Stimulated activated CD8-positive, alpha-beta memory T cell treated with anti-CD3 and anti-CD28 coated beads, Interleukin-2, amount 100 ng/mL, for 1 hour (primary cell): Measurements from ENCODE around the gene NBEAL1.
"Not testable (repeated sequence)": the region's sequence is repeated elsewhere in the genome, so short reads cannot be mapped to it uniquely, and the experiment has no call there.

Source experiments
- DNase-seq, 2 donors: peaks; one replicate each; pipeline ENCODE4 v3.0.0-alpha.2; 2020; ENCODE audit warnings: low read depth in 2 of 2

The NBEAL1 gene

GRCh38 chr2:203014456-203015199, at the start of gene NBEAL1:
NBEAL1 (plus strand) TSS chr2:203014875; CDS start chr2:203016385, 1,510 bp downstream.
- peak; percentile 93 to 95 for DNase-seq

DNA sequence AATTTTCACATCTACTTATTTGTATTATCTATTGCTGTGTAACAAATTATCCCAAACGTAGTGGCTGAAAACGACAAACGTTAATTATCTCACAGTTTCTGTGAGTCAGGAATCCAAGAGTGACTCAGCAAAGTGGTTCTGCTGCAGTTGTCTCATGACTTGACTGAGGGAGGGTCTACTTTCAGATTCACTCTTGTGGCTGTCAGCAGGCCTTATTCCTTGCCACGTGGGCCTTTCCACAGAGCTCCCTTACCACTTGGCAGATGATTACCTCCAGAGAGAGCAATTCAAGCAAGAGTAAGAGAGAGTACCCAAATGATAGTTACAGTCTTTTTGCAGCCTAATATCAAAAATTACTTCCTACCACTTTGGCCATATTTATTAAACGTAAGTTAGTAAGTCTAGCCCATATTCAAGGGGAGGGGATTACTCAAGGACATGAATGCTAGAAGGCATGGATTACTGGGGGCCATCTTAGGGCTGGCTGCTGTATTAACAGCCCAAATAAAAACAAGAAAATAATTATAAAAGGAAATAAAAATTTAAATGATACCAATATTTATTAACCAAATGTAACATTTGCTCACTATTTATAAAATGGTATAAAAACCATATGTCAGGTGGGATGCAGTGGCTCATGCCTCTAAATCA, 48.7 kb upstream of the NBEAL1 start:
- DNase-seq, result no peak

GRCh38 chr2:202969404-202969803, 45.3 kb upstream of the NBEAL1 start:
- not testable (repeated sequence) for DNase-seq

DNA sequence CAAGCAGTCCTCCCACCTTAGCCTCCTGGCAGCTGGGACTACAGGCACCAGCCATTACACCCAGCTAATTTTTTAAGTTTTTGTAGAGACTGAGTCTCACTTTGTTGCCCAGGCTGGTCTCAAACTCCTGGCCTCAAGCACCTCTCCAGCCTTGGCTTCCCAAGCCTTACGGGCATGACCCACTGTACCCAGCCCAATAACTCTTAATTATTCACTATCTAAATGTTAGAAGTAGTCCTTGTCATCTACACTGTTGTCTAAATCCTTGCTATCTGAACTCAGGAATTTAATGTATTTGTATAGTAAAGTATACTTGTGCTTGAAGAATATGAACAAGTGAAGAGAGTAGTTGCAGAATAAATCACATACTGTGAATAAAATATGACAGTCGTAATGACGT, 37.9 kb upstream of the NBEAL1 start:
- DNase-seq, result no peak

- DNase-seq, result no peak
Observed at GRCh38 chr2:202982779-202983491, 31.7 kb upstream of the NBEAL1 start.

DNA sequence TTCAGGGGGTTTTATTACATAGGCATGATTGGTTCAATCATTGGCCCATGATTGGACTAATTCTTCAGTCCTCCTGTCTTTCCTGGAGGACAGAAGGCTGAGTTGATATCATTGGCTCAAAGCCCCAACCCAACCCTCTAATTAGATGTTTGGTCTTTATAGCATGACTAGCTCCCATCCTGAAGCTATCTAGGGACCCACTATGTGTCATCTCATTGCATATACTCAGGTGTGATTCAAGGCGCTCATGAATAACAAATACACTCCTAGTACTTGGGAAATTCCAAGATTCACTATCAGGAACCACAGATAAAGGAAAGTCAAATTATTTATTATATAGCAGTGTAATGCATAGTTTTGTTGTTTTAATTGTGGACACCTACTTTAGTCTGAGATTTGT, 24.9 kb upstream of the NBEAL1 start:
- no peak for DNase-seq

GRCh38 chr2:202990501-202990900, 24.2 kb upstream of the NBEAL1 start:
- no peak for DNase-seq

DNA sequence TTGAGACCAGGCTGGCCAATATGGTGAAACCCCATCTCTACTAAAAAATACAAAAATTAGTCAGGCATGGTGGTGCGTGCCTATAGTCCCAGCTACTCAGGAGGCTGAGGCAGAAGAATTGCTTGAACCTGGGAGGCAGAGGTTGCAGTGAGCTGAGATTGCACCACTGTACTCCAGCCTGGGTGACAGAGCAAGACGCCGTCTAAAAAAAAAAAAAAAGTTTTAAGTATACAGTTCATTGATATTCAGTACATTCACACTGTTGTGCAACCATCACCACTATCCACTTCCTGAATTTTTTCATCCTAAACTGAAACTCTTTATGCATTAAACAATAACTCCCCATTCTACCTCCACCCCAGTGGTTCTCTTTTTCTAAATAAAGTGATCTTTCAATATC, 17.6 kb upstream of the NBEAL1 start:
- not testable (repeated sequence) for DNase-seq

DNA sequence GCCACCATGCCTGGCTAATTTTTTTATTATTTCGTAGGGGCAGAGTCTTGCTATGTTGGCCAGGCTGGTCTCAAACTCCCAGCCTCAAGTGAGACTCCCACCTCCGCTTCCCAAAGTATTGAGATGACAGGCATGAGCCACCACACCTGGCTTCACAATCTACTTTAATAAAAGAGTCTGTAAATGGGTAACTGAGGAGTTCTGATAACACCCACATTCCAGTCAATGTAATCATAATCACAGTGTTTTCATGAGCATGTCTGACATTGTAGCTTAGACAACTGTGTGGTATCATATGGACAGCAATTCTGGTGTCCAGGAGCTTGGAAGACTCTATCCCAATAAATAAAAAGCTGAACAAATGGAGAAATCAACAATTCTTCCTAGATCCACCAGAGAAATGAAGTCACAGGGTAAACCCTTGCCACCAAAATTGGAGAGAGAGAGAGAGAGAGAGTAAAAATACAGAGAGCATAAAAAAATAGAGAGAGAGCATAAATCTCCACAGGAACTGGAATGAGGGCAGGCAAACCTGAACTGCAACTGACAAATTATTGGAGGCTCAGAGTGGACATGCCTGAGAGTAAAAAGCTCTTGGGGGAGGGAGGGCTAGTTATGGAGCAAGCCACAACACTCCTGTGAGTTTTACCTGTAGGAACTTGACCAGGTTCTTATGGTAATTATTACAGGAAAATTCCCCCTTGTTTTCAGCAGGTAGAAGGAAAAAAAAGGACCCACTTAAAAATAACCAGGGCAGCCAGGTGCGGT, 12.4 kb upstream of the NBEAL1 start:
- DNase-seq, result no peak

DNA sequence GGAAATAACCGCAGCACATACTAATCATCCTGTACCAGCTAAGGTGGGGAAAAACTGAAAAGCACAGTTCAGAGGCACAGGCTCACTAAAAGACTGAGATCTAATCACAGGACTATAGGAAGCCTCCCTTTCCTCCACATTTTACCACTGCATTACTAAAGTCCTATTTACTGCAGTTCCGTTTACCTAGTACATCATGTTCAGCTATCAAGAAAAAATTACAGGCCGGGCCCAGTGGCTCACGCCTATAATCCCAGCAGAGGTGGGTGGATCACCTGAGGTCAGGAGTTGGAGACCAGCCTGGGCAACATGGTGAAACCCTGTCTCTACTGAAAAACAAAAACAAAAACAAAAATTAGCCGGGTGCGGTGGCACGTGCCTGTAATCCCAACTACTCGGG, 11.0 kb upstream of the NBEAL1 start:
- no peak for DNase-seq

DNA sequence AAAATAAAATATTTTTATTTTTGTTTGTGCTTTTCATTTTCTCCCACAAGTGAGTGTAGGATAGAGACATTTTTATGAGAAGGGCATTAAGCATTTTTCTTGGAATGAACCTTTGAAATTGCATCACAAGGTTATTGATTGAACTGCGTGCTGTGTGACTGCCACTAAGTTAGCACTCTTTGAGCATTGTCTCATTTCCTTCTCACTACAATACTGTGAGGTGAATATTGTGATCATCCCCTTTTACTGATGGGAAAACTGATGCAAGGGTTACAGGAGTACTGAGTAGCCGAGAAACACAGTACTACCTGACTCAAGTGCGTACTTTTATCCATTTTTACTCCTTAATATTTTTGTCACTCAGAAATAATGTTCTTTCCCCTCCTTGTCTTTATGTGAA, 2.0 kb downstream of the NBEAL1 start:
- no peak for DNase-seq

GRCh38 chr2:203018181-203018580, 3.5 kb downstream of the NBEAL1 start:
- DNase-seq, result no peak

- DNase-seq, result no peak
Observed at GRCh38 chr2:203019142-203019541, 4.5 kb downstream of the NBEAL1 start.

GRCh38 chr2:203021991-203022390, 7.3 kb downstream of the NBEAL1 start:
- DNase-seq, result no peak

GRCh38 chr2:203022751-203023150, 8.1 kb downstream of the NBEAL1 start:
- no peak for DNase-seq

GRCh38 chr2:203025592-203025991, 10.9 kb downstream of the NBEAL1 start:
- no peak for DNase-seq

GRCh38 chr2:203030545-203030944, 15.9 kb downstream of the NBEAL1 start:
- DNase-seq, result no peak

DNA sequence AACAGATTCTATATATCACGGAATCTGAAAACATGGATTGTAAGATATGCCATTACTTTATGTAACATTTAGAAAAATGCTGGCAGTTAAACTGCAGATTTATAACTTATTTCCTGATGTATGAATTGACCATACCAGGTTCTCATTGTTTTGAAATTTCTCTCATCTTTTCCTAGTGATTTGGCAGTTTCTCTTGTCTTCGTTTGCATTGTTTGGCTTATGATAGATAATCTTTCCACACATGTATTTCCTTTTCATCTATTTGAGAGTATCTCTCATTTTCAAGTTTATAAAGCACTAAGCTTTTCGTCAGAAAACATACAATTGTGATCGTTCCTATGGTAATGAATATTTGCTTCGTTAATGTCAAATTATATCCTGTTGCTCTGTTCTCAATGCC, 16.3 kb downstream of the NBEAL1 start:
- DNase-seq, result no peak

DNA sequence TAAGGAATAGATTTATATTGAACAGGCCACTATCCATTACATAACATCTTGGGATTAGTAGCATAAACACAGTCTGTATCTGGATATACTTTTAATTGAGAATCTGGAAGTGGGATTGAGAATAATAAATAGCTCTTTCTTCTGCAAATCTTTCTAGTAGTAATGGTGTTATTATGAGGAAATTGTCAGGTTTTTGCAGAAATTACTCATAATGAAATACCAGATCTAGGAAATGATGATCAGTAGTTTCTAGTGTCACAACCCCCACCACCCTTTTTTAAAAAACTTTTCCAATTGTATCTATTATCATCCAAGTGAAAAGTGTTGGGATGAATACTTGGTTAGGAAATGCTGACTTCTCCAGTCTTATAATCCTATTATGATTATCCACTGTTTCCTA, 18.7 kb downstream of the NBEAL1 start:
- DNase-seq, result no peak

DNA sequence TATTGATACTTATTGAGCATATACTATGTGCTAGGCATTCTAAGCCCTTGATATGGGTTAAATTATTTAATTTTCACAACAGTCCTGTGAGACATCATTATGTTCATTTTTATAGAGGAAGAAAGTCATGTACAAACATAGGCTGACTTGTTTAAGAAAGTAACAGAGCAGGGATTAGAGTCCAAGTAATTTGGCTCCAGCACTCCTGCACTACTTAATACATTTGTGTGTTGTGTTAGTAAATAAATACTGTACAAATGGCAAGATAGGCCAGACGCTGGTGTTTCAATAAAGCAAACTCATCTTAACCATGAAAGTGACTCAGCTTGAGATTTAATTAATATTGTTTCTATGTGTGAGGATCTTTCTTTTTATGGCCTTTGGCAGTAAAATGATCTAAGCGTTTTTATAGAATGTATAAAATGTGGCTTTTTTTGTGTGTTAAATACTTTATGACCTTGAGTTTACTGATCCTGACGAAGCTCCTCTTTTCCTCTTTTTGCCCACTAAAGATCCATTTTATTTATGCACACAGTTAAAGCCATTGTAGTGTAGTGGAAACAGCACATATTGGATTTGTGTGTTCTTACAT, 21.3 kb downstream of the NBEAL1 start:
- no peak for DNase-seq

- no peak for DNase-seq
Observed at GRCh38 chr2:203037026-203037425, 22.4 kb downstream of the NBEAL1 start.

DNA sequence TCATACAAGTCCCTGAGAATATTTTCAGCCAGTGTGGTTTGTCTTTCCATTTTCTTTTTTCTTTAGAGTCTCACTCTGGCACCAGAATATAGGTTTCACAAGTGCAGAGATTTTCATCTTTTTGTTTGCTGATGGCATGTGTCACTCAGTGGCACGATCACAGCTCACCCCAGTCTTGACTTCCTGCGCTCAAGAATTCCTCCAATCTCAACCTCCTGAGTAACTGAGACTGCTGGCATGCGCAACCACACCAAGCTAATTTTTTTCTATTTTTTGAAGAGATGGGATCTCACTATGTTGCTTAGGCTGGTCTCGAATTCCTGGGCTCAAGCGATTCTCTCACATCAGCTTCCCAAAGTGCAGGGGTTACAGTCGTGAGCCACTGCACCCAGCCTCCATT, 23.9 kb downstream of the NBEAL1 start:
- no peak for DNase-seq
